OCI-LY7 (cell line): ENCODE measurements around the gene ITGAE. TPM values are rescaled to one million over a fixed set of nuclear protein-coding genes. Genes with fewer than 3 reads are reported as not detected.

Experiments
- BruUV-seq: library from RNA; stranded (reverse); fragments of 400-500 nt; replicated peaks from 2 replicates; lab custom pipeline; 2021; lab: Mats Ljungman, UMichigan
- CTCF ChIA-PET: fragments of 300-600 bp; sonication (Branson Sonifier 250); formaldehyde crosslinking; loops from one replicate; lab custom pipeline; 2022; ENCODE audit warnings: antibody characterized with exemption; ENCODE audit not compliant: unreplicated experiment; lab: Charles Lee
- POLR2A ChIA-PET: fragments of 300-600 bp; sonication (Branson Sonifier 250); formaldehyde crosslinking; loops from one replicate; lab custom pipeline; 2022; ENCODE audit warnings: antibody characterized with exemption; lab: Charles Lee
- DNase-seq: peaks from one replicate; pipeline ENCODE4 v3.0.0-alpha.2; 2015; ENCODE audit warnings: low spot score
- H2AFZ ChIP-seq: fragments of 200-600 bp; sonication (generic), shearing (Covaris generic); 2 replicates; pipeline ENCODE4 v1.6.1; 2014; ENCODE audit warnings: mild to moderate bottlenecking, antibody characterized with exemption, low read length, moderate library complexity
- H3K27ac ChIP-seq: fragments of 200-600 bp; sonication (generic); 2 replicates; pipeline ENCODE4 v1.5.1; 2014; ENCODE audit warnings: mixed run types, low read depth, mild to moderate bottlenecking, moderate library complexity, low read length, inconsistent platforms; ENCODE audit not compliant: poor library complexity, severe bottlenecking
- H3K36me3 ChIP-seq: fragments of 200-600 bp; sonication (generic); 2 replicates; pipeline ENCODE4 v1.6.1; 2014; ENCODE audit warnings: mild to moderate bottlenecking, antibody characterized with exemption, low read length, moderate library complexity, mixed read lengths; ENCODE audit not compliant: insufficient read depth
- H3K4me1 ChIP-seq: fragments of 200-600 bp; sonication (generic); 2 replicates; pipeline ENCODE4 v1.5.1; 2014; ENCODE audit warnings: mild to moderate bottlenecking, low read length; ENCODE audit not compliant: insufficient read depth, poor library complexity, severe bottlenecking
- H3K4me2 ChIP-seq: fragments of 200-600 bp; sonication (generic); 2 replicates; pipeline ENCODE4 v1.6.1; 2014; ENCODE audit warnings: mild to moderate bottlenecking, low read length
- H3K4me3 ChIP-seq: fragments of 200-600 bp; sonication (generic); 2 replicates; pipeline ENCODE4 v1.5.1; 2014; ENCODE audit warnings: mild to moderate bottlenecking, low read depth, low read length; ENCODE audit not compliant: poor library complexity, severe bottlenecking
- H3K79me2 ChIP-seq: fragments of 200-600 bp; sonication (generic); 2 replicates; pipeline ENCODE4 v1.6.1; 2016; ENCODE audit warnings: low read depth, mild to moderate bottlenecking, low read length, moderate library complexity, mixed read lengths; ENCODE audit not compliant: insufficient read depth
- H3K9me2 ChIP-seq: fragments of 200-600 bp; sonication (generic); 2 replicates; pipeline ENCODE4 v1.6.1; 2016; ENCODE audit warnings: mild to moderate bottlenecking, low read length, mixed read lengths; ENCODE audit not compliant: insufficient read depth
- H3K9me3 ChIP-seq: fragments of 200-600 bp; sonication (generic); 2 replicates; pipeline ENCODE4 v1.6.1; 2014; ENCODE audit warnings: mild to moderate bottlenecking, mixed run types, low read length, mixed read lengths
- H4K20me1 ChIP-seq: fragments of 200-600 bp; sonication (generic); 2 replicates; pipeline ENCODE4 v1.6.1; 2014; ENCODE audit warnings: mild to moderate bottlenecking, antibody characterized with exemption, low read length, moderate library complexity, mixed read lengths; ENCODE audit not compliant: insufficient read depth
- EZH2phosphoT487 ChIP-seq: fragments of 200-600 bp; sonication (generic); IDR thresholded peaks from 2 replicates; pipeline ENCODE4 v1.6.1; 2018; ENCODE audit warnings: low read depth, borderline replicate concordance, mild to moderate bottlenecking, mixed run types, antibody characterized with exemption, low read length, moderate library complexity, mixed read lengths
- intact Hi-C: fragments of 100-400 bp; cut with micrococcal nuclease; formaldehyde crosslinking; loops from one replicate; pipeline ENCODE4 v1.10.0; 2022; ENCODE audit not compliant: unreplicated experiment
- total RNA-seq, 2 experiments: library from RNA; depleted of rRNA in 1 of 2; stranded (reverse); fragments of >200 nt in 1 of 2; shearing (Covaris generic) in 1 of 2; gene quantifications; 2 replicates each; pipeline ENCODE4 v1.2.3, GENCODE V29; 2014 to 2022
- TF ChIP-seq, protein P1 (sequence below): fragments of 200-600 bp; sonication (generic); conservative IDR thresholded peaks from 2 replicates; pipeline ENCODE4 v1.5.1; 2014; ENCODE audit warnings: mild to moderate bottlenecking, antibody characterized with exemption, low read length, moderate library complexity, mixed read lengths

Gene ITGAE
- total RNA-seq, 2 experiments from 2014 or later: 52.2 to 61.2 TPM

DNA sequence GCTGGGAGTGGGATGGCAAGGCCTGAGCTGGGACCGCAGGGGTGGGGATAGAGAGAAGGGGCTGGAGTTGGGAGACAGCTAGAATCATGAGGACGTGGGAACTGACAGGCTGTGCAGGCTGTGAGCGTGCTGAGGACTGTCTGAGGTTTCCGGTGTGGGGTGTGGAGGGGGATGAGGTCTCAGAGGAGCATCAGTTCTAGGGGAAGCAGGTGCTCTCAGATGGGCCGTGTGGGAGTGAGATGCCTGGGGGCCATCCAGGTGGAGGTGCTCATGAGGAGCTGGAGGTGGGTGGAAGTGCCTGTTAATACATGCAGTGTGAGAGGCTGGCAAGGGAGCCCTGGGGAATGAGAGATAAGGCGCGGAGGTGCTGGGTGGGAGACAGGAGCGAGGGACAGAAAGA, 50.1 kb downstream of the ITGAE start:
- peaks cover 15% of the 10 kb centered on the region for H3K4me1 ChIP-seq
- H4K20me1 ChIP-seq: no peaks in the 10 kb centered on the region
- no peaks in the 10 kb centered on the region for H3K36me3 ChIP-seq
- no peaks in the 10 kb centered on the region for H3K79me2 ChIP-seq
- no peak overlapping the region for H3K4me3 ChIP-seq
- no peaks in the 10 kb centered on the region for H3K9me3 ChIP-seq
- TF ChIP-seq, protein P1, sequence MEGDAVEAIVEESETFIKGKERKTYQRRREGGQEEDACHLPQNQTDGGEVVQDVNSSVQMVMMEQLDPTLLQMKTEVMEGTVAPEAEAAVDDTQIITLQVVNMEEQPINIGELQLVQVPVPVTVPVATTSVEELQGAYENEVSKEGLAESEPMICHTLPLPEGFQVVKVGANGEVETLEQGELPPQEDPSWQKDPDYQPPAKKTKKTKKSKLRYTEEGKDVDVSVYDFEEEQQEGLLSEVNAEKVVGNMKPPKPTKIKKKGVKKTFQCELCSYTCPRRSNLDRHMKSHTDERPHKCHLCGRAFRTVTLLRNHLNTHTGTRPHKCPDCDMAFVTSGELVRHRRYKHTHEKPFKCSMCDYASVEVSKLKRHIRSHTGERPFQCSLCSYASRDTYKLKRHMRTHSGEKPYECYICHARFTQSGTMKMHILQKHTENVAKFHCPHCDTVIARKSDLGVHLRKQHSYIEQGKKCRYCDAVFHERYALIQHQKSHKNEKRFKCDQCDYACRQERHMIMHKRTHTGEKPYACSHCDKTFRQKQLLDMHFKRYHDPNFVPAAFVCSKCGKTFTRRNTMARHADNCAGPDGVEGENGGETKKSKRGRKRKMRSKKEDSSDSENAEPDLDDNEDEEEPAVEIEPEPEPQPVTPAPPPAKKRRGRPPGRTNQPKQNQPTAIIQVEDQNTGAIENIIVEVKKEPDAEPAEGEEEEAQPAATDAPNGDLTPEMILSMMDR: no peak
- no peak for TF ChIP-seq EZH2phosphoT487
- ChIA-PET POLR2A (no interaction called here), CTCF (no interaction called here)
- no peak overlapping the region for H3K4me2 ChIP-seq
- BruUV-seq: no TSS peak
- no peak overlapping the region for H3K27ac ChIP-seq
- no peak for DNase-seq
- no peak overlapping the region for H2AFZ ChIP-seq
- H3K9me2 ChIP-seq: no peaks in the 10 kb centered on the region
- intact Hi-C loops: no loop called here

GRCh38 chr17:3750296-3750695, 50.7 kb downstream of the ITGAE start:
- intact Hi-C loops: no loop called here
- H2AFZ ChIP-seq: no peak overlapping the region
- H3K9me2 ChIP-seq: no peaks in the 10 kb centered on the region
- H3K4me3 ChIP-seq: no peak overlapping the region
- H3K4me2 ChIP-seq: no peak overlapping the region
- H4K20me1 ChIP-seq: no peaks in the 10 kb centered on the region
- no peak for DNase-seq
- CTCF ChIA-PET: no interaction called here
- H3K9me3 ChIP-seq: no peaks in the 10 kb centered on the region
- no peaks in the 10 kb centered on the region for H3K36me3 ChIP-seq
- H3K79me2 ChIP-seq: no peaks in the 10 kb centered on the region
- POLR2A ChIA-PET: no interaction called here
- TF ChIP-seq EZH2phosphoT487: no peak
- TF ChIP-seq, protein P1: no peak
- H3K4me1 ChIP-seq: peaks cover 15% of the 10 kb centered on the region
- no TSS peak for BruUV-seq
- no peak overlapping the region for H3K27ac ChIP-seq

DNA sequence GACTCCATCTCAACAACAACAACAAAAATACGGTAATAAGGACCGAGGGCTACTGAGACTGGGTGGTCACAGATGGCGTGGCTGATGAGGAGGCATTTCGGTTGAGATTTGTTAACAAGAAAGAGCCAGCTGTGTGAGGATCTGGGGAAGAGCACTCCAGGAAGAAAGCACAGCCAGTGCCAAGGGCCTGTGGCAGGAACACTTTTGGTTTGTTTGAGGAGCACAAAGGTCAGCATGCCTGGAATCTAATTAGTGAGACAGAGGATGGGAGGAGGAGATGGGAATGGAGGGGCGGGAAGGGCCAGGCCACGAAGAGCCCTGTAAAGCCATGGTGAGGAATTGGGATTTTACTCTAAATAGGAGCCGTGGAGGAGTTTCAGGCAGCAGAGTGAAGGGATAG, 52.4 kb downstream of the ITGAE start:
- peaks cover 15% of the 10 kb centered on the region for H3K4me1 ChIP-seq
- no peaks in the 10 kb centered on the region for H3K9me2 ChIP-seq
- POLR2A ChIA-PET: no interaction called here
- H3K36me3 ChIP-seq: no peaks in the 10 kb centered on the region
- TF ChIP-seq EZH2phosphoT487: no peak
- TF ChIP-seq, protein P1: no peak
- no peak overlapping the region for H3K27ac ChIP-seq
- H3K4me3 ChIP-seq: no peak overlapping the region
- H4K20me1 ChIP-seq: no peaks in the 10 kb centered on the region
- no peaks in the 10 kb centered on the region for H3K79me2 ChIP-seq
- intact Hi-C loops: no loop called here
- no peak for DNase-seq
- no peaks in the 10 kb centered on the region for H3K9me3 ChIP-seq
- CTCF ChIA-PET: no interaction called here
- no TSS peak for BruUV-seq
- no peak overlapping the region for H2AFZ ChIP-seq
- no peak overlapping the region for H3K4me2 ChIP-seq
